Osteoblast (primary cell): ENCODE measurements around the gene SORCS3. TPM values are rescaled to one million over a fixed set of nuclear protein-coding genes. Genes with fewer than 3 reads are reported as not detected.

Experiments used
- DNase-seq: peaks from one replicate; pipeline ENCODE4 v3.0.0; 2011; ENCODE audit warnings: low spot score, mixed read lengths; ENCODE audit not compliant: insufficient read length; ENCODE audit errors: missing footprints
- H2AFZ ChIP-seq: 2 replicates; pipeline ENCODE4 v1.6.0; 2011; ENCODE audit warnings: mild to moderate bottlenecking, low read length
- H3K27ac ChIP-seq: 2 replicates; pipeline ENCODE4 v1.5.1; 2011; ENCODE audit warnings: mild to moderate bottlenecking, low read depth, low read length, moderate library complexity
- H3K27me3 ChIP-seq: 2 replicates; pipeline ENCODE4 v1.6.0; 2012; ENCODE audit warnings: mild to moderate bottlenecking, control low read depth, inconsistent platforms, low read length, moderate library complexity; ENCODE audit not compliant: insufficient read depth
- H3K36me3 ChIP-seq: 2 replicates; pipeline ENCODE4 v1.5.1; 2011; ENCODE audit warnings: mild to moderate bottlenecking, low read length, control low read depth, moderate library complexity; ENCODE audit not compliant: insufficient read depth
- H3K4me1 ChIP-seq: 2 replicates; pipeline ENCODE4 v1.5.1; 2011; ENCODE audit warnings: mild to moderate bottlenecking, low read length, control low read depth, moderate library complexity; ENCODE audit not compliant: insufficient read depth
- H3K4me2 ChIP-seq: 2 replicates; pipeline ENCODE4 v1.6.0; 2011; ENCODE audit warnings: mild to moderate bottlenecking, low read length; ENCODE audit not compliant: insufficient read depth
- H3K4me3 ChIP-seq: fragments of 200-600 bp; sonication (generic); 3 replicates; pipeline ENCODE4 v1.5.1; 2012; ENCODE audit warnings: mild to moderate bottlenecking, low read length, inconsistent platforms; ENCODE audit not compliant: insufficient read depth
- H3K79me2 ChIP-seq: 2 replicates; pipeline ENCODE4 v1.6.0; 2012; ENCODE audit warnings: mild to moderate bottlenecking, low read length, control low read depth, inconsistent platforms; ENCODE audit not compliant: insufficient read depth
- H3K9me3 ChIP-seq: 2 replicates; pipeline ENCODE4 v1.5.1; 2011; ENCODE audit warnings: low read depth, low read length, control low read depth
- H4K20me1 ChIP-seq: 2 replicates; pipeline ENCODE4 v1.6.0; 2012; ENCODE audit warnings: mild to moderate bottlenecking, low read length, control low read depth; ENCODE audit not compliant: insufficient read depth
- total RNA-seq: library from RNA; depleted of rRNA; stranded (reverse); fragments of >200 nt; gene quantifications from 2 replicates; pipeline ENCODE4 v1.2.3, GENCODE V29; 2012
- TF ChIP-seq, protein P1 (sequence below): IDR thresholded peaks from 2 replicates; pipeline ENCODE4 v1.5.1; 2011; ENCODE audit warnings: mild to moderate bottlenecking, low read depth, low read length, moderate library complexity; ENCODE audit errors: extremely low read depth

The SORCS3 gene
- total RNA-seq, 1 donor, result not detected

DNA sequence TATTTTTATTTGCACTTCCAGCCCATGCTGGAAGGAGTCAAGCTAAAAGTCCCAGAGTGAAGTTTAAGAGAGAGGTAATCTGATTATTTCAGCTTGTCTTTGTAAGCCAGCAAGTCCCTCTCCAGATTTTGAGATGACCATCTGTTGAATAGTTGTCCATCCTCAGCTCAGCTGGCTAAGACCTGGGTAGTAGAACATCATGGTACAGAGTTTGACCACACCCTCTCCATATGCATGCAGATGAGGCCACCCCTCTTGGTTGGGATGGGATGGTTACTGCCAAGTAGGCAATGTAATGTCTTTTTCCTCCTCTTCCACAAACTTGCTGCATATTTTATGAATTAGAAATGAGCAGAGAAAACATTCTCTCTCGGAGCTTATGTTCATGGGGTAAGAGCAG lies 639.8 kb downstream of the SORCS3 start:
- Histone ChIP-seq H2AFZ (no peak overlapping the region), H3K9me3 (no peaks in the 10 kb centered on the region), H3K4me3 (no peak overlapping the region), H4K20me1 (no peaks in the 10 kb centered on the region), H3K4me2 (no peak overlapping the region), H3K36me3 (no peaks in the 10 kb centered on the region), H3K27ac (no peak overlapping the region), H3K4me1 (no peaks in the 10 kb centered on the region), H3K27me3 (no peaks in the 10 kb centered on the region), H3K79me2 (no peaks in the 10 kb centered on the region)
- TF ChIP-seq, protein P1, sequence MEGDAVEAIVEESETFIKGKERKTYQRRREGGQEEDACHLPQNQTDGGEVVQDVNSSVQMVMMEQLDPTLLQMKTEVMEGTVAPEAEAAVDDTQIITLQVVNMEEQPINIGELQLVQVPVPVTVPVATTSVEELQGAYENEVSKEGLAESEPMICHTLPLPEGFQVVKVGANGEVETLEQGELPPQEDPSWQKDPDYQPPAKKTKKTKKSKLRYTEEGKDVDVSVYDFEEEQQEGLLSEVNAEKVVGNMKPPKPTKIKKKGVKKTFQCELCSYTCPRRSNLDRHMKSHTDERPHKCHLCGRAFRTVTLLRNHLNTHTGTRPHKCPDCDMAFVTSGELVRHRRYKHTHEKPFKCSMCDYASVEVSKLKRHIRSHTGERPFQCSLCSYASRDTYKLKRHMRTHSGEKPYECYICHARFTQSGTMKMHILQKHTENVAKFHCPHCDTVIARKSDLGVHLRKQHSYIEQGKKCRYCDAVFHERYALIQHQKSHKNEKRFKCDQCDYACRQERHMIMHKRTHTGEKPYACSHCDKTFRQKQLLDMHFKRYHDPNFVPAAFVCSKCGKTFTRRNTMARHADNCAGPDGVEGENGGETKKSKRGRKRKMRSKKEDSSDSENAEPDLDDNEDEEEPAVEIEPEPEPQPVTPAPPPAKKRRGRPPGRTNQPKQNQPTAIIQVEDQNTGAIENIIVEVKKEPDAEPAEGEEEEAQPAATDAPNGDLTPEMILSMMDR, result no peak
- DNase-seq, result no peak

DNA sequence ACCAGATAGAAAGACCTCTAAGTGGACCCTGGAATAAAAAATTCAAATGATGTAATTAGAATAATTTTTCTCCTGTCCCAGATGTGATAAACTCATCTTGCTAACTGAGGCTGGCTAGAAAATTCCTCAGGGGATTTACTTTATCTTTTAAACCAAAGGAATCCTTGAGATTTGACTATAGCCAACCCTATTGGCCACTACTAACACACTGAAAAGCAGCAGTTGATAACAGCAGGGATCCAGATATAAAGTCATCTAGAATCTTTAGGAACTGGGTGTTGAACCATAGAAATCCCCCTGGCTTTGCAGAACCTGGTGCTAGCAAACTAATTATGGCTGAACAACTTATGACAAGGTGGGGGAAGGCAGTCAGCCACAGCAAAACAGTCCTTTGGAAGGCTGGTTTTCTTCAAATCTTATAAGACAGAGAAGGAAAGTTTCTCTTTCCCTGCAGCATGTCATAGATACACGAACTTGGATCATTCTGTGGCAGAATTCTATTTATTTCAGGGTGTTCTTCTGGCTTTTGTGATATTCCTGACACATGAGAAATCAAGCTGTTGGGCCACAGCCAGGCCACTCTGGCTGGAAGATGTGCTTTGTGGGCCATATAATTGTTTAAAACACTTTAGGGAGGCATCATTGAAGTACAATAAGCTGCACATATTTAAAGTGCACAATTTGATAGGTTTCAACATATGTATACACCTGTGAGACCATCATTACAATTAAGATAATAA lies 643.6 kb downstream of the SORCS3 start:
- Histone ChIP-seq H3K4me2 (no peak overlapping the region), H3K36me3 (no peaks in the 10 kb centered on the region), H3K4me1 (no peaks in the 10 kb centered on the region), H3K9me3 (no peaks in the 10 kb centered on the region), H3K4me3 (no peak overlapping the region), H4K20me1 (no peaks in the 10 kb centered on the region), H3K79me2 (no peaks in the 10 kb centered on the region), H3K27ac (no peak overlapping the region), H3K27me3 (no peaks in the 10 kb centered on the region), H2AFZ (no peak overlapping the region)
- no peak for DNase-seq
- TF ChIP-seq, protein P1, result no peak

DNA sequence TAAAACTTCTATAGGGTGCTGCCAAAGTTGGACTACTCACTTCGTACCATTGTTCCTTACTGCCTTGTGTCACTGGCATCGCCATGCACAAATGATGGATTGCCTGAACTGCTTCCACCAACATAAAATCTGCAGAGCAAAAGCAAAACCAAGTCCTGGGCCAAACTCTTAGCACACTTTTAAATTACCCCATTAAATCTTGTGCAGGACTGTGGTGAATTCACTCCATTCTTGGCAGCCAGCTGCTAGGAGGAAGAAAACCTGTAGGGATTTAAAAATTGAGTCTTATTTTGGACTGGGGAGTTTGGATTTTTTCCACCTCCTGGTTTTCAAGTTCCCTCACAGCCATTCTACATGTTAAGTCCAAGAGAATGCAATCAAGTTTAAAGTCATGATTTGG lies 646.9 kb downstream of the SORCS3 start:
- no peaks in the 10 kb centered on the region for H3K4me1 ChIP-seq
- H3K9me3 ChIP-seq, result no peaks in the 10 kb centered on the region
- no peak overlapping the region for H3K4me3 ChIP-seq
- no peaks in the 10 kb centered on the region for H3K79me2 ChIP-seq
- H2AFZ ChIP-seq, result no peak overlapping the region
- no peak overlapping the region for H3K27ac ChIP-seq
- H4K20me1 ChIP-seq, result no peaks in the 10 kb centered on the region
- no peak overlapping the region for H3K4me2 ChIP-seq
- H3K36me3 ChIP-seq, result no peaks in the 10 kb centered on the region
- H3K27me3 ChIP-seq, result no peaks in the 10 kb centered on the region
- TF ChIP-seq, protein P1, result no peak
- DNase-seq, result no peak

DNA sequence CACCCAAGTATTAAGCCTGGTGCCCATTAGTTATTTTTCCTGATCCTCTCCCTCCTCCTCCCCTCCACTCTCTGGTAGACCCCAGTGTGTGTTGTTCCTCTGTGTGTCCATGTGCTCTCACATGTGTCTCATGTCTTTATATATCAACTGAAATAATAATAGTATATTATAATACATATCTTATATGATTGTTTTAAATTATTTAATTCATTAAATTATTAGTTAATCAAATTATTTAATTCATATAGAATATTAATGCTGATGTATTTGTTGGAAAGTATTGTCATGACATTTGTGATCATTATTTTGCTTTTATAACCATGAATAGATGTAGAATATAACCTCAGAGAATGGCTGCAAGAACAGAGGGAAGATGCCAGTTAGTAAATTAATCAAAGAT lies 647.5 kb downstream of the SORCS3 start:
- no peaks in the 10 kb centered on the region for H3K9me3 ChIP-seq
- no peaks in the 10 kb centered on the region for H3K79me2 ChIP-seq
- H3K36me3 ChIP-seq, result no peaks in the 10 kb centered on the region
- no peak overlapping the region for H3K27ac ChIP-seq
- H4K20me1 ChIP-seq, result no peaks in the 10 kb centered on the region
- TF ChIP-seq, protein P1, result no peak
- H3K4me3 ChIP-seq, result no peak overlapping the region
- H3K27me3 ChIP-seq, result no peaks in the 10 kb centered on the region
- H2AFZ ChIP-seq, result no peak overlapping the region
- no peak for DNase-seq
- H3K4me1 ChIP-seq, result no peaks in the 10 kb centered on the region
- no peak overlapping the region for H3K4me2 ChIP-seq
